HUES64 (cell line): Measurements from ENCODE around the gene MACROH2A2. TPM values are rescaled to one million over a fixed set of nuclear protein-coding genes. Genes with fewer than 3 reads are reported as not detected.
"Not testable (repeated sequence)": the region's sequence is repeated elsewhere in the genome, so short reads cannot be mapped to it uniquely, and the experiment has no call there.

Experiments
- H3K27ac ChIP-seq: 2 replicates; pipeline ENCODE4 v1.7.0; 2013; ENCODE audit warnings: low read depth, low read length, inconsistent platforms
- H3K27me3 ChIP-seq: 2 replicates; pipeline ENCODE4 v1.6.1; 2013; ENCODE audit warnings: mild to moderate bottlenecking, low read length; ENCODE audit not compliant: insufficient read depth
- H3K36me3 ChIP-seq: 2 replicates; pipeline ENCODE4 v1.6.1; 2013; ENCODE audit warnings: mild to moderate bottlenecking, low read length; ENCODE audit not compliant: insufficient read depth
- H3K4me1 ChIP-seq: 2 replicates; pipeline ENCODE4 v1.6.1; 2013; ENCODE audit warnings: mild to moderate bottlenecking, low read length, moderate library complexity; ENCODE audit not compliant: insufficient read depth
- H3K4me3 ChIP-seq: 2 replicates; pipeline ENCODE4 v1.5.1; 2013; ENCODE audit warnings: mild to moderate bottlenecking, low read length, moderate library complexity
- H3K9ac ChIP-seq: 2 replicates; pipeline ENCODE4 v1.6.1; 2013; ENCODE audit warnings: mild to moderate bottlenecking, low read depth, low read length
- H3K9me3 ChIP-seq: 2 replicates; pipeline ENCODE4 v1.6.1; 2013; ENCODE audit warnings: low read depth, low read length; ENCODE audit not compliant: insufficient read depth
- WGBS: fragments of 150-250, 120-280 bp; methylation state at CpG from one replicate; pipeline ENCODE4 v1.1.7; 2013; ENCODE audit warnings: missing lambda C conversion rate; 5-methylcytosine and 5-hydroxymethylcytosine counted together
- polyA plus RNA-seq, 2 experiments: library from polyadenylated mRNA; stranded (reverse); fragments of 50-300 nt; gene quantifications; one replicate each; pipeline ENCODE4 v1.2.3, GENCODE V29; 2013

Gene MACROH2A2
- 79.7 TPM for polyA plus RNA-seq (2013, experiment 1 of 2)
- polyA plus RNA-seq (2013, experiment 2 of 2) = 92.4 TPM

GRCh38 chr10:70052462-70053217 is at the start of gene MACROH2A2:
Gene MACROH2A2, plus strand, starts transcription at chr10:70052846. Its CDS starts 22,813 bp downstream, at chr10:70075659.
- Histone ChIP-seq H3K27ac (peak within 1 kb of the TSS; percentile 70; the same call in 1 of the 2 replicates), H3K4me1 (peaks cover 32% of the 10 kb centered on the region), H3K36me3 (no peaks in the 10 kb centered on the region), H3K4me3 (peak within 1 kb of the TSS; percentile 78), H3K9ac (peak within 1 kb of the TSS; percentile 88), H3K27me3 (peaks cover 74% of the 10 kb centered on the region), H3K9me3 (no peaks in the 10 kb centered on the region)
- 2% methylated on average over 52 of the region's 58 CpGs for WGBS

GRCh38 chr10:70007116-70007820 is 45.4 kb upstream of the MACROH2A2 start:
- no peak overlapping the region for H3K4me3 ChIP-seq
- no peaks in the 10 kb centered on the region for H3K9me3 ChIP-seq
- no peak overlapping the region for H3K9ac ChIP-seq
- no peak overlapping the region for H3K27ac ChIP-seq
- 0 out of 2 replicates have a peak, but pooled peaks cover 2% of the 10 kb centered on the region for H3K27me3 ChIP-seq
- WGBS = 90% methylated on average over 9 of the region's 9 CpGs
- no peaks in the 10 kb centered on the region for H3K36me3 ChIP-seq
- H3K4me1 ChIP-seq = no peaks in the 10 kb centered on the region

GRCh38 chr10:70031215-70031614 is 21.4 kb upstream of the MACROH2A2 start:
- no peak overlapping the region for H3K9ac ChIP-seq
- no peaks in the 10 kb centered on the region for H3K4me1 ChIP-seq
- H3K36me3 ChIP-seq = no peaks in the 10 kb centered on the region
- H3K4me3 ChIP-seq = no peak overlapping the region
- peaks cover 12% of the 10 kb centered on the region for H3K9me3 ChIP-seq
- no peak overlapping the region for H3K27ac ChIP-seq
- H3K27me3 ChIP-seq = no peaks in the 10 kb centered on the region

- no peak overlapping the region for H3K9ac ChIP-seq
- H3K36me3 ChIP-seq = no peaks in the 10 kb centered on the region
- WGBS = 90% methylated on average over 3 of the region's 5 CpGs
- no peak overlapping the region for H3K4me3 ChIP-seq
- no peak overlapping the region for H3K27ac ChIP-seq
- H3K9me3 ChIP-seq = peaks cover 12% of the 10 kb centered on the region
- H3K4me1 ChIP-seq = no peaks in the 10 kb centered on the region
- no peaks in the 10 kb centered on the region for H3K27me3 ChIP-seq
Measured at GRCh38 chr10:70032667-70033289, 19.9 kb upstream of the MACROH2A2 start.

- 70% methylated on average over 4 of the region's 4 CpGs for WGBS
- peaks cover 12% of the 10 kb centered on the region for H3K9me3 ChIP-seq
- H3K4me1 ChIP-seq = no peaks in the 10 kb centered on the region
- H3K4me3 ChIP-seq = no peak overlapping the region
- no peak overlapping the region for H3K27ac ChIP-seq
- no peaks in the 10 kb centered on the region; the same call in 1 of the 2 replicates for H3K27me3 ChIP-seq
- no peak overlapping the region for H3K9ac ChIP-seq
- H3K36me3 ChIP-seq = no peaks in the 10 kb centered on the region
Measured at GRCh38 chr10:70034232-70034631, 18.4 kb upstream of the MACROH2A2 start.

GRCh38 chr10:70035531-70035930 is 17.1 kb upstream of the MACROH2A2 start:
- WGBS = 92% methylated on average over 1 of the region's 1 CpG
- H3K4me1 ChIP-seq = no peaks in the 10 kb centered on the region
- H3K9me3 ChIP-seq = peaks cover 9% of the 10 kb centered on the region
- H3K27ac ChIP-seq = no peak overlapping the region
- H3K4me3 ChIP-seq = no peak overlapping the region
- H3K27me3 ChIP-seq = peaks cover 2% of the 10 kb centered on the region
- no peaks in the 10 kb centered on the region for H3K36me3 ChIP-seq
- no peak overlapping the region for H3K9ac ChIP-seq

- H3K9me3 ChIP-seq = no peaks in the 10 kb centered on the region
Measured at GRCh38 chr10:70038923-70039322, 13.7 kb upstream of the MACROH2A2 start.

GRCh38 chr10:70041016-70041415 is 11.6 kb upstream of the MACROH2A2 start:
- Histone ChIP-seq H3K9ac (no peak overlapping the region), H3K27ac (no peak overlapping the region), H3K4me3 (no peak overlapping the region), H3K36me3 (no peaks in the 10 kb centered on the region), H3K9me3 (no peaks in the 10 kb centered on the region), H3K27me3 (peaks cover 27% of the 10 kb centered on the region), H3K4me1 (peaks cover 9% of the 10 kb centered on the region; the same call in 1 of the 2 replicates)
- WGBS = 86% methylated on average over 2 of the region's 2 CpGs

More at GRCh38 chr10:70038923-70039322, 13.7 kb upstream of the MACROH2A2 start:
- H3K9ac ChIP-seq = no peak overlapping the region
- H3K4me1 ChIP-seq = peaks cover 9% of the 10 kb centered on the region; the same call in 1 of the 2 replicates
- no peak overlapping the region for H3K27ac ChIP-seq
- no peaks in the 10 kb centered on the region for H3K36me3 ChIP-seq
- no peak overlapping the region for H3K4me3 ChIP-seq
- peaks cover 24% of the 10 kb centered on the region for H3K27me3 ChIP-seq

GRCh38 chr10:70041739-70042138 is 10.9 kb upstream of the MACROH2A2 start:
- H3K9me3 ChIP-seq = not testable (repeated sequence)

GRCh38 chr10:70047066-70047465 is 5.6 kb upstream of the MACROH2A2 start:
- peaks cover 54% of the 10 kb centered on the region for H3K27me3 ChIP-seq
- H3K4me1 ChIP-seq = peaks cover 22% of the 10 kb centered on the region
- not testable (repeated sequence) for H3K9ac ChIP-seq, H3K36me3 ChIP-seq, H3K9me3 ChIP-seq, H3K4me3 ChIP-seq, H3K27ac ChIP-seq
- 100% methylated on average over 2 of the region's 4 CpGs for WGBS

More at GRCh38 chr10:70041739-70042138, 10.9 kb upstream of the MACROH2A2 start:
- H3K27me3 ChIP-seq = peaks cover 27% of the 10 kb centered on the region
- WGBS = 28% methylated on average over 8 of the region's 8 CpGs
- not testable (repeated sequence) for H3K4me1 ChIP-seq, H3K9ac ChIP-seq, H3K27ac ChIP-seq, H3K4me3 ChIP-seq, H3K36me3 ChIP-seq
